ENCODE data around the gene RBM8A. TPM values are rescaled to one million over a fixed set of nuclear protein-coding genes. Genes with fewer than 3 reads are reported as not detected.
A peak's percentile ranks its signal among the peaks of the same experiment; 100 is the strongest.

RBM8A gene
- total RNA-seq, 1 donor from 2014 or later, result 206 TPM

GRCh38 chr1:145962157-145963102 lies 35.1 kb upstream of the RBM8A start:
- DNase-seq, result no peak
- TF ChIP-seq, protein P1, sequence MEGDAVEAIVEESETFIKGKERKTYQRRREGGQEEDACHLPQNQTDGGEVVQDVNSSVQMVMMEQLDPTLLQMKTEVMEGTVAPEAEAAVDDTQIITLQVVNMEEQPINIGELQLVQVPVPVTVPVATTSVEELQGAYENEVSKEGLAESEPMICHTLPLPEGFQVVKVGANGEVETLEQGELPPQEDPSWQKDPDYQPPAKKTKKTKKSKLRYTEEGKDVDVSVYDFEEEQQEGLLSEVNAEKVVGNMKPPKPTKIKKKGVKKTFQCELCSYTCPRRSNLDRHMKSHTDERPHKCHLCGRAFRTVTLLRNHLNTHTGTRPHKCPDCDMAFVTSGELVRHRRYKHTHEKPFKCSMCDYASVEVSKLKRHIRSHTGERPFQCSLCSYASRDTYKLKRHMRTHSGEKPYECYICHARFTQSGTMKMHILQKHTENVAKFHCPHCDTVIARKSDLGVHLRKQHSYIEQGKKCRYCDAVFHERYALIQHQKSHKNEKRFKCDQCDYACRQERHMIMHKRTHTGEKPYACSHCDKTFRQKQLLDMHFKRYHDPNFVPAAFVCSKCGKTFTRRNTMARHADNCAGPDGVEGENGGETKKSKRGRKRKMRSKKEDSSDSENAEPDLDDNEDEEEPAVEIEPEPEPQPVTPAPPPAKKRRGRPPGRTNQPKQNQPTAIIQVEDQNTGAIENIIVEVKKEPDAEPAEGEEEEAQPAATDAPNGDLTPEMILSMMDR (IDR thresholded peaks at IDR 0.05; ENCODE audit: partially characterized antibody, unreplicated experiment), result no peak
- Mint-ChIP-seq H3K36me3 (ENCODE audit: unreplicated experiment) (no peaks in the 10 kb centered on the region), H3K27me3 (ENCODE audit: unreplicated experiment) (peaks cover 16% of the 10 kb centered on the region), H3K9me3 (ENCODE audit: unreplicated experiment) (peaks cover 16% of the 10 kb centered on the region), H3K4me1 (ENCODE audit: low read depth, unreplicated experiment) (peaks cover 24% of the 10 kb centered on the region), H3K4me3 (ENCODE audit: unreplicated experiment) (peak overlapping the region; percentile 97), H3K27ac (ENCODE audit: unreplicated experiment) (peak overlapping the region; percentile 50)

DNA sequence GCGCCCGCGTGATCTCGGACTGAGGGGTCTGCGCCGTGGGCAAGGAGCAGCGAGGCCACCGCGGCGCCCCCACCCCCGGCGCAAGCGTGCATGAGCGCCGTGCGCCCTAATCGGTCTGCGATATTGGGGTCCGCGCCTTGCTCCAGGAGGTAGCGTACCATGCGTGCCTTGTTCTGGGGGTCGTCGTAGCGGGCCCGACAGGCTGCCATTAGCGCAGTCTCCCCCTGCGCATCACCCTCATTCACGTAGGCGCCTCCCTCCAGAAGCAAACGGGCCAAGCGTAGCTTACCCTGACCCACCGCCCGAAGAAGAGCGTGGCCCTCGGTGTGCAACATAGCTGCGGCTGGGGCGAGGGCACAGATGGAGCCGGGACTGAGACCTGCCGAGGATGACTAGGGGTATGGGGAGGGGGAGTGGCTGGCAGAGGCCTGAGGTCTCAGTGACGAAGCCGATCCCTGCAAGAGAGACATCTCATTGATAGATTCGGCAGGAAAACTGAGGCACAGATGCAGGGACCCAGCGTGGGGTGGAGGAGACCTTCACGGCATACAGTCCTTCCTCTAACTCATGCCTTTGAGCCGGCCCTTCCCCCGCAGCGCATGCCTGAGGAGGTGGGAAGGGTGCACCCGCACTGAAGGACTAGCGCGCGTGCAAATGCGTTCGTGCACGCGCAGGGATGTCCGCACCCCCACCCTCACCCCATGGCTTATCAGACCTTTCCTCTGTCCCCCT lies 34.3 kb upstream of the RBM8A start:
- Mint-ChIP-seq H3K27ac (ENCODE audit: unreplicated experiment) (no peak overlapping the region), H3K27me3 (ENCODE audit: unreplicated experiment) (peaks cover 16% of the 10 kb centered on the region), H3K4me1 (ENCODE audit: low read depth, unreplicated experiment) (peaks cover 27% of the 10 kb centered on the region), H3K9me3 (ENCODE audit: unreplicated experiment) (peaks cover 19% of the 10 kb centered on the region), H3K4me3 (ENCODE audit: unreplicated experiment) (peak overlapping the region; percentile 97), H3K36me3 (ENCODE audit: unreplicated experiment) (no peaks in the 10 kb centered on the region)
- TF ChIP-seq, protein P1 (IDR thresholded peaks at IDR 0.05; ENCODE audit: partially characterized antibody, unreplicated experiment), result no peak
- DNase-seq, result peak; percentile 33

DNA sequence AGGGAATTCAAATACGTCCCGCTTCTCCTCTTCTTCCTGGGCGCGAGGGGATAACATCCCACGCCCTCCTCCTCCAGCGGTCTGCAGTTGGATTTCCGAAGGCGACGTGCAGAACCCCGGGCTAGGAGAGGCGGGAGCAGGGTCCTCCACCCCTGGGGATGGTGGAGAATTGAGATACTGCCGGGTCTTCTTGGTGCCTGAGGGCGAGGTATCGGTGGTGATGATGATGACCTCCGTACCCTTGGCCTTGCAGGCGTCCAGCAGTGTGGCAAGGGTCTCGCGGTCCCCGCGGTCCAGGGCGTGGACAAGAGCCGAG lies 33.8 kb upstream of the RBM8A start:
- Mint-ChIP-seq H3K27me3 (ENCODE audit: unreplicated experiment) (peaks cover 16% of the 10 kb centered on the region), H3K4me1 (ENCODE audit: low read depth, unreplicated experiment) (peaks cover 27% of the 10 kb centered on the region)

DNA sequence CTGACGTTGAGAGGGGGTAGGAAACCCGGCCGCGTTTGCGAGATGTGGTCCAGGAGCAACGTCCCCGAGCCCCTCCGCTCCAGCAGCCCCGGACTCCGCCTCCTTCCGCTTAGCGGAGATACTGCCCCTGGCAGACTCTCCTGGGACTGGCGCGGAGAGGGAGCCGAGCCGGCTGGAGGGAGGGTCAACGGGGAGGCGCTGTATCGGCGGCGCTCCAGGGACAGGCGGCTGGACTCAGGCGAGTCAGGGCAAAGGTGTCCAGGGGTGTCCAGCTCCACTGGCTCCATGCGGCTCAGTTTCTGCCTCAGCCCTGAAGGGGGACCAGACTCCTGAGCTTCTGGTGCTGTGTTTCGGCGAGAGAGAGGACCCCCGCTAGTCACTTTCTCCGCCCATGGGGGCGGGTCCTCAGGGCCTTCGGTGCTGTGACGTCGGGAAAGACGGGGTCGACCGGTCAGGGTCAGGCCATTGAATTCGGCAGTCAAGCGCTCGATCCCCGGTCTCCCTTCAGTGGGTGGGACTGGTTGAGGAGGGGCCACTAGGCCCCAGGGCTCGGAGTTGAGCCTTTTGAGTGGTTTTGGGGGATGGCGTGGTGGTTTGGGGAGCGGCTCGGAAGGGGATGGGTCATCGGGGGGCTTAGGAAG lies 33.3 kb upstream of the RBM8A start:
- TF ChIP-seq, protein P1 (IDR thresholded peaks at IDR 0.05; ENCODE audit: partially characterized antibody, unreplicated experiment), result no peak
- Mint-ChIP-seq H3K4me1 (ENCODE audit: low read depth, unreplicated experiment) (peaks cover 27% of the 10 kb centered on the region), H3K36me3 (ENCODE audit: unreplicated experiment) (no peaks in the 10 kb centered on the region), H3K27me3 (ENCODE audit: unreplicated experiment) (peaks cover 16% of the 10 kb centered on the region), H3K27ac (ENCODE audit: unreplicated experiment) (peak overlapping the region; percentile 90), H3K9me3 (ENCODE audit: unreplicated experiment) (peaks cover 19% of the 10 kb centered on the region), H3K4me3 (ENCODE audit: unreplicated experiment) (peak overlapping the region; percentile 97)
- DNase-seq, result peak; percentile 94

More for the DNA sequence above, 33.8 kb upstream of the RBM8A start:
- TF ChIP-seq, protein P1 (IDR thresholded peaks at IDR 0.05; ENCODE audit: partially characterized antibody, unreplicated experiment), result no peak
- Mint-ChIP-seq H3K36me3 (ENCODE audit: unreplicated experiment) (no peaks in the 10 kb centered on the region), H3K4me3 (ENCODE audit: unreplicated experiment) (peak overlapping the region; percentile 97), H3K9me3 (ENCODE audit: unreplicated experiment) (peaks cover 19% of the 10 kb centered on the region), H3K27ac (ENCODE audit: unreplicated experiment) (peak overlapping the region; percentile 90)
- DNase-seq, result peak; percentile 28
